ENCODE data around the gene HOXB13. TPM values are rescaled to one million over a fixed set of nuclear protein-coding genes. Genes with fewer than 3 reads are reported as not detected.

Gene HOXB13
- total RNA-seq, 4 donors from 2014 or later: not detected

GRCh38 chr17:48679385-48680096, 49.0 kb downstream of the HOXB13 start:
- no peak overlapping the region for H3K27ac ChIP-seq
- H3K27me3 ChIP-seq: peaks cover 78% of the 10 kb centered on the region
- no peak overlapping the region for H3K4me3 ChIP-seq
- TF ChIP-seq EP300 (IDR thresholded peaks at IDR 0.05) (no peak), CTCF (IDR thresholded peaks at IDR 0.05) (no peak), POLR2A (IDR thresholded peaks at IDR 0.05) (no peak), POLR2AphosphoS5 (IDR thresholded peaks at IDR 0.05) (no peak)
- H3K4me1 ChIP-seq: peaks cover 8% of the 10 kb centered on the region
- no peaks in the 10 kb centered on the region for H3K9me3 ChIP-seq
- H3K36me3 ChIP-seq: no peaks in the 10 kb centered on the region
- 87% methylated on average over 5 of the region's 5 CpGs for WGBS
- no peak for DNase-seq (ENCODE audit: low spot score in 2 of 2)

DNA sequence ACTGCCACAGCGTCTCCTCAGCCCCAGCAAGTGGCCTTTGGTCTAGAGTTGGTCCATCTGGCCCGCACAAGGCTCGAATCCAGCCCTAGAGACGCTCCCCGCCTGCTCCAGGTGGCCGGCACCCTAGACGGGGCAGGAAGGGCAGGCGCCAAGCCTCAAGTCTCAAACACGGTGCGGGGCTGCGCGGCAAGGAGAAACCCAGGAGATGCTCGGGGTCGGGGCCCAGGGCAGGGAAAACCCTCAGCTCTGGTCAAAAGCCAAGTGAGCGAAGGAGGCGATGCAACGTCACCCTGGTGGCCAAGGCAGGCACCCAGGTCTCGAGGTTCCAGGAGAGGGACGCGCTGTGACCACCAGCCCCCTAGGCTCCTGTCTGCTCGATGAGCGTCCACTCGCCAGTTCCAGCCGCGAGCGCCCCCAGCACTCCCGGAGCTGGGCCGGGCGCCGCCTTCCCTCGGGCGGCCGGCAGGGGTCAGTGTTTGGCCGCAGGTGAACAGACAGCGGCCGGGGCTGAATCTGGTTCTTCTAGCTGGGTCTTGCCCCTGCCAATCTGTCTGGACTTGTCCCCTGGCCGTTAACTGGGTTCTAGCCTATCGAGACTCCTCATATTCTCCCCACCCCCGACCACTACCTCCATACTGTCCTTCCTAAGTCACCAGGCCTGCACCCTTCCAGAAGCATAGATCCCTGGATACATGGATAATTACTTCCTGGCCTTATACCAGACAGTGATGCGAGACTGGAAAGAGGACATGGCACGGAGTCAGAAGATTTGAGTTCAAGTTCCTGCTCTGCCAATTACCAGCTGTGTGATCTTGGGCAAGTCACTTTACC, 50.2 kb downstream of the HOXB13 start:
- TF ChIP-seq EP300 (IDR thresholded peaks at IDR 0.05): no peak
- peak; percentile 61 to 93 for TF ChIP-seq CTCF (IDR thresholded peaks at IDR 0.05)
- TF ChIP-seq POLR2A (IDR thresholded peaks at IDR 0.05): no peak
- no peak overlapping the region for H3K27ac ChIP-seq
- peaks cover 8% of the 10 kb centered on the region for H3K4me1 ChIP-seq
- H3K27me3 ChIP-seq: peaks cover 83% of the 10 kb centered on the region
- peak in 1 of 2 donors; percentile 59 for DNase-seq (ENCODE audit: low spot score in 2 of 2)
- no peaks in the 10 kb centered on the region for H3K9me3 ChIP-seq
- WGBS: 9% methylated on average over 33 of the region's 41 CpGs
- H3K36me3 ChIP-seq: no peaks in the 10 kb centered on the region
- no peak overlapping the region for H3K4me3 ChIP-seq

DNA sequence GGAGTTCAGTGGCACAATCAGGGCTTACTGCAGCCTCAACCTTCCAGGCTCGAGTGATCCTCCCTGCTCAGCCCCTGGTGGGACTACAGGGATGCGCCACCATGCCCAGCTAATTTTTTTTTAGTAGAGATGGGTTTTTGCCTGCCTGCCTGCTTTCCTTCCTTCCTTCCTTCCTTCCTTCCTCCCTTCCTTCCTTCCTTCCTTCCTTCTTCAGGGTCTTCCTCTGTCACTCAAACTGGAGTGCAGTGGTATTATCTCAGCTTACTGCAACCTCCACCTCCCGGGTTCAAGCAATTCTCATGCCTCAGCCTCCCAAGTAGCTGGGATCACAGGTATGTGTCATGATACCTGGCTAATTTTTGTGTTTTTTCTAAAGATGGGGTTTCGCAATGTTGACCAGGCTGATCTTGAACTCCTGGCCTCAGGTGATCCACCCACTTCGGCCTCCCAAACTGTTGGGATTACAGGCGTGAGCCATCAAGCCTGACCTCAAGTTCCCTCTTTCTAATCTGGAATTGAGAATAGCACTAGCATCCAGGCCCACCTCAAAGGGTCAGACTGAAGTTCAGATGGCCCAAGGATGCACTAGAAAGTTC, 51.5 kb downstream of the HOXB13 start:
- Histone ChIP-seq H3K9me3 (no peaks in the 10 kb centered on the region), H3K4me1 (peaks cover 8% of the 10 kb centered on the region), H3K27ac (no peak overlapping the region), H3K4me3 (no peak overlapping the region), H3K27me3 (peaks cover 76% of the 10 kb centered on the region), H3K36me3 (no peaks in the 10 kb centered on the region)
- TF ChIP-seq POLR2A (IDR thresholded peaks at IDR 0.05): no peak
- no peak for TF ChIP-seq POLR2AphosphoS5 (IDR thresholded peaks at IDR 0.05)
- no peak for TF ChIP-seq EP300 (IDR thresholded peaks at IDR 0.05)
- TF ChIP-seq CTCF (IDR thresholded peaks at IDR 0.05): no peak
- 69% methylated on average over 6 of the region's 6 CpGs for whole genome bisulfite sequencing
- DNase-seq (ENCODE audit: low spot score in 2 of 2): no peak

Other genes starting within 250 kb of the HOXB13 start
- not detected for gene HOXB1, start 197.7 kb downstream of the HOXB13 start, total RNA-seq
- gene HOXB2, start 183.6 kb downstream of the HOXB13 start, total RNA-seq: 10 to 100 TPM in 2 of 4 donors, 1 to 10 TPM in 2; 8.4 to 13.6 (median 9.9) TPM
- gene HOXB4, start 150.4 kb downstream of the HOXB13 start, total RNA-seq: 1 to 10 TPM in 3 of 4 donors, under 1 TPM in 1; 0.42 to 3.5 (median 1.0) TPM
- gene HOXB3, start 138.5 kb downstream of the HOXB13 start, total RNA-seq: 10 to 100 TPM in 1 of 4 donors, 1 to 10 TPM in 3; 2.3 to 20.8 (median 3.9) TPM
- under 1 TPM in 2 of 4 donors, not detected in 2; 0.72 to 0.80 TPM for gene HOXB5, start 135.0 kb downstream of the HOXB13 start, total RNA-seq
- gene HOXB6, start 123.8 kb downstream of the HOXB13 start, total RNA-seq: 1 to 10 TPM in 2 of 4 donors, under 1 TPM in 1, not detected in 1; 0.39 to 4.5 (median 1.3) TPM
- 1 to 10 TPM in 3 of 4 donors, under 1 TPM in 1; 0.95 to 3.6 (median 2.4) TPM for gene HOXB7, start 117.7 kb downstream of the HOXB13 start, total RNA-seq
- not detected for gene HOXB8, start 113.5 kb downstream of the HOXB13 start, total RNA-seq
- gene HOXB9, start 102.4 kb downstream of the HOXB13 start, total RNA-seq: under 1 TPM in 2 of 4 donors, not detected in 2; 0.23 to 0.42 TPM
- not detected for gene PRAC1, start 6.2 kb downstream of the HOXB13 start, total RNA-seq
- gene PRAC2, start 5.6 kb downstream of the HOXB13 start, total RNA-seq: not detected
- gene TTLL6, start 88.5 kb upstream of the HOXB13 start, total RNA-seq: not detected
- gene CALCOCO2, start 102.3 kb upstream of the HOXB13 start, total RNA-seq: 100 to 1,000 TPM in 2 of 4 donors, 10 to 100 TPM in 2; 87.2 to 133 (median 102) TPM
- 100 to 1,000 TPM in 3 of 4 donors, 10 to 100 TPM in 1; 79.8 to 128 (median 112) TPM for gene ATP5MC1, start 164.0 kb upstream of the HOXB13 start, total RNA-seq
- 10 to 100 TPM; 57.2 to 73.2 (median 69.7) TPM for gene UBE2Z, start 179.7 kb upstream of the HOXB13 start, total RNA-seq
- 10 to 100 TPM; 41.1 to 80.1 (median 63.6) TPM for gene SNF8, start 216.1 kb upstream of the HOXB13 start, total RNA-seq
- not detected for gene GIP, start 239.8 kb upstream of the HOXB13 start, total RNA-seq

All from suprapubic skin (tissue), 4 donors.